Neural cell (in vitro differentiated cells): Measurements from ENCODE around the gene ACADM. TPM values are rescaled to one million over a fixed set of nuclear protein-coding genes. Genes with fewer than 3 reads are reported as not detected.

Experiments used
- H2AFZ ChIP-seq: fragments of 200-600, 300-800 bp; sonication (generic), shearing (Covaris generic); 2 replicates; pipeline ENCODE4 v1.6.0; 2014; ENCODE audit warnings: low read depth, mild to moderate bottlenecking, antibody characterized with exemption, low read length, moderate library complexity
- H3F3A ChIP-seq: fragments of 200-600 bp; shearing (Covaris generic); 2 replicates; pipeline ENCODE4 v1.6.1; 2016; ENCODE audit warnings: mild to moderate bottlenecking, moderate library complexity, mixed read lengths, antibody characterized with exemption, low read length; ENCODE audit not compliant: insufficient read depth, poor library complexity, severe bottlenecking
- H3K27ac ChIP-seq: fragments of 200-600, 300-800 bp; sonication (generic), shearing (Covaris generic); 2 replicates; pipeline ENCODE4 v1.5.1; 2014; ENCODE audit warnings: mild to moderate bottlenecking, low read length, moderate library complexity
- H3K27me3 ChIP-seq: fragments of 300-800, 200-600 bp; sonication (generic), shearing (Covaris generic); 2 replicates; pipeline ENCODE4 v1.6.0; 2014; ENCODE audit warnings: mild to moderate bottlenecking, low read depth, low read length, moderate library complexity; ENCODE audit not compliant: insufficient read depth
- H3K36me3 ChIP-seq: fragments of 300-800, 200-600 bp; sonication (generic), shearing (Covaris generic); 2 replicates; pipeline ENCODE4 v1.5.1; 2014; ENCODE audit warnings: mild to moderate bottlenecking, antibody characterized with exemption, low read length, moderate library complexity; ENCODE audit not compliant: insufficient read depth
- H3K4me2 ChIP-seq: fragments of 300-800, 200-600 bp; sonication (generic), shearing (Covaris generic); 2 replicates; pipeline ENCODE4 v1.6.0; 2014; ENCODE audit warnings: mild to moderate bottlenecking, low read length
- H3K4me3 ChIP-seq: fragments of 300-800, 200-600 bp; sonication (generic), shearing (Covaris generic); 2 replicates; pipeline ENCODE4 v1.5.1; 2014; ENCODE audit warnings: mild to moderate bottlenecking, low read length, moderate library complexity
- H3K79me2 ChIP-seq: fragments of 200-600 bp; shearing (Covaris generic); replicated peaks from 2 replicates; pipeline ENCODE4 v1.6.0; 2014; ENCODE audit warnings: mild to moderate bottlenecking, low read length, moderate library complexity; ENCODE audit not compliant: insufficient read depth
- H3K9ac ChIP-seq: fragments of 300-800, 200-600 bp; sonication (generic), shearing (Covaris generic); 2 replicates; pipeline ENCODE4 v1.6.1; 2016; ENCODE audit warnings: mild to moderate bottlenecking, low read length, mixed read lengths
- H3K9me2 ChIP-seq: fragments of 200-600 bp; shearing (Covaris generic); 2 replicates; pipeline ENCODE4 v1.6.1; 2016; ENCODE audit warnings: mild to moderate bottlenecking, low read length, mixed read lengths; ENCODE audit not compliant: insufficient read depth
- H3K9me3 ChIP-seq: fragments of 200-600, 300-800 bp; sonication (generic), shearing (Covaris generic); 2 replicates; pipeline ENCODE4 v1.6.1; 2016; ENCODE audit warnings: mild to moderate bottlenecking, mixed run types, low read length, moderate library complexity, mixed read lengths
- H4K20me1 ChIP-seq: fragments of 200-600 bp; shearing (Covaris generic); 2 replicates; pipeline ENCODE4 v1.6.1; 2016; ENCODE audit warnings: mild to moderate bottlenecking, mixed run types; ENCODE audit not compliant: insufficient read depth
- EP300 ChIP-seq: fragments of 450-650 bp; conservative IDR thresholded peaks from 2 replicates; pipeline ENCODE4 v1.6.1; 2014; ENCODE audit warnings: antibody characterized with exemption, mild to moderate bottlenecking, moderate library complexity; ENCODE audit not compliant: poor library complexity, severe bottlenecking
- EZH2 ChIP-seq: fragments of 200-600, 300-800 bp; shearing (Covaris generic), sonication (generic); IDR thresholded peaks from 2 replicates; pipeline ENCODE4 v1.6.1; 2014; ENCODE audit warnings: antibody characterized with exemption, low read length, borderline replicate concordance, mild to moderate bottlenecking; ENCODE audit not compliant: insufficient read depth, poor library complexity, severe bottlenecking
- MXI1 ChIP-seq: fragments of 450-650 bp; conservative IDR thresholded peaks from 2 replicates; pipeline ENCODE4 v1.6.1; 2014; ENCODE audit warnings: antibody characterized with exemption, mild to moderate bottlenecking; ENCODE audit not compliant: poor library complexity, severe bottlenecking
- POLR2AphosphoS5 ChIP-seq: IDR thresholded peaks from 2 replicates; pipeline ENCODE4 v1.6.1; 2012
- RAD21 ChIP-seq: fragments of 450-650 bp; conservative IDR thresholded peaks from 2 replicates; pipeline ENCODE4 v1.6.1; 2014; ENCODE audit warnings: antibody characterized with exemption, mild to moderate bottlenecking, moderate library complexity
- SMC3 ChIP-seq: fragments of 450-650 bp; conservative IDR thresholded peaks from 2 replicates; pipeline ENCODE4 v1.6.1; 2014; ENCODE audit warnings: antibody characterized with exemption, mild to moderate bottlenecking, moderate library complexity; ENCODE audit not compliant: poor library complexity
- TAF1 ChIP-seq: IDR thresholded peaks from 2 replicates; pipeline ENCODE4 v1.6.1; 2012; ENCODE audit warnings: low read depth
- polyA plus RNA-seq: library from polyadenylated mRNA; depleted of rRNA; stranded (reverse); fragments of >200 nt; gene quantifications from 2 replicates; pipeline ENCODE4 v1.2.3, GENCODE V29; 2014
- TF ChIP-seq, protein P1 (sequence below): IDR thresholded peaks from 2 replicates; pipeline ENCODE4 v1.6.1; 2012; ENCODE audit warnings: borderline replicate concordance
- TF ChIP-seq, protein P2 (sequence below): fragments of 450-650 bp; IDR thresholded peaks from 2 replicates; pipeline ENCODE4 v1.5.1; 2014; ENCODE audit warnings: antibody characterized with exemption, mild to moderate bottlenecking, moderate library complexity; ENCODE audit not compliant: poor library complexity, severe bottlenecking

The ACADM gene
- polyA plus RNA-seq, 1 donor from 2014 or later, result 230 TPM

DNA sequence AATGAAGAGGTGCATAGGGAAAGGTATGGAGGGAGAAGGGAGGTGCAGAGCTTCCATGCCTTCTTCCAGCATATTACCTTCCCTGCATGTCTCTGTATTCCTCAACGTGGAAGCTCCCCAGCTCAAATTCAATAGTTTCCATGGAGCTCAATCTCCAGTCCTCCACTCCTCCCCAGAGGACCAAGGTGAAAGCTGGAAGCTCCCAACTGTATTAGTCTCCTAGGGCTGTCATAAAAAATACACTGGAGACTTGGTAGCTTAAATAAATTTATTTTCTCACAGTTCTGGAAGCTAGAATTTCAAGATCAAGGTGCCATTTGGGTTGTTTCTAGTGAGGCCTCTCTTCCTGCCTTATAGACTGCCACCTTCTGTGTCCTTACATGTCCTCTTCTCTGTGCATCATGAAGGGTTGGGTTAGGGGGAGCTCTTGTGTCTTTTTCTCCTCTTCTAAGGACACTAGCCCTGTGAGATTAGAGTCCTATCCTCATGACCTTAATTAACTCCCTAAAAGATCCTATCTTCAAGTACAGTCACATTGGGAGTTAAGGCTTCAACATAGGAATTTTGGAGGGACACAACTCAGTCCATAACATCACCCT lies 39.6 kb downstream of the ACADM start:
- Histone ChIP-seq H3K4me3 (no peak overlapping the region), H4K20me1 (no peaks in the 10 kb centered on the region), H3K4me2 (no peak overlapping the region), H2AFZ (no peak overlapping the region), H3K9me3 (no peaks in the 10 kb centered on the region), H3K9ac (no peak overlapping the region), H3K79me2 (no peaks in the 10 kb centered on the region), H3K36me3 (peaks cover 3% of the 10 kb centered on the region), H3F3A (no peaks in the 10 kb centered on the region), H3K27me3 (no peaks in the 10 kb centered on the region), H3K9me2 (no peaks in the 10 kb centered on the region), H3K27ac (no peak overlapping the region)
- no peak for TF ChIP-seq POLR2AphosphoS5
- TF ChIP-seq, protein P1, sequence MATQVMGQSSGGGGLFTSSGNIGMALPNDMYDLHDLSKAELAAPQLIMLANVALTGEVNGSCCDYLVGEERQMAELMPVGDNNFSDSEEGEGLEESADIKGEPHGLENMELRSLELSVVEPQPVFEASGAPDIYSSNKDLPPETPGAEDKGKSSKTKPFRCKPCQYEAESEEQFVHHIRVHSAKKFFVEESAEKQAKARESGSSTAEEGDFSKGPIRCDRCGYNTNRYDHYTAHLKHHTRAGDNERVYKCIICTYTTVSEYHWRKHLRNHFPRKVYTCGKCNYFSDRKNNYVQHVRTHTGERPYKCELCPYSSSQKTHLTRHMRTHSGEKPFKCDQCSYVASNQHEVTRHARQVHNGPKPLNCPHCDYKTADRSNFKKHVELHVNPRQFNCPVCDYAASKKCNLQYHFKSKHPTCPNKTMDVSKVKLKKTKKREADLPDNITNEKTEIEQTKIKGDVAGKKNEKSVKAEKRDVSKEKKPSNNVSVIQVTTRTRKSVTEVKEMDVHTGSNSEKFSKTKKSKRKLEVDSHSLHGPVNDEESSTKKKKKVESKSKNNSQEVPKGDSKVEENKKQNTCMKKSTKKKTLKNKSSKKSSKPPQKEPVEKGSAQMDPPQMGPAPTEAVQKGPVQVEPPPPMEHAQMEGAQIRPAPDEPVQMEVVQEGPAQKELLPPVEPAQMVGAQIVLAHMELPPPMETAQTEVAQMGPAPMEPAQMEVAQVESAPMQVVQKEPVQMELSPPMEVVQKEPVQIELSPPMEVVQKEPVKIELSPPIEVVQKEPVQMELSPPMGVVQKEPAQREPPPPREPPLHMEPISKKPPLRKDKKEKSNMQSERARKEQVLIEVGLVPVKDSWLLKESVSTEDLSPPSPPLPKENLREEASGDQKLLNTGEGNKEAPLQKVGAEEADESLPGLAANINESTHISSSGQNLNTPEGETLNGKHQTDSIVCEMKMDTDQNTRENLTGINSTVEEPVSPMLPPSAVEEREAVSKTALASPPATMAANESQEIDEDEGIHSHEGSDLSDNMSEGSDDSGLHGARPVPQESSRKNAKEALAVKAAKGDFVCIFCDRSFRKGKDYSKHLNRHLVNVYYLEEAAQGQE, result no peak
- TF ChIP-seq EZH2, result no peak
- no peak for TF ChIP-seq RAD21
- no peak for TF ChIP-seq SMC3
- TF ChIP-seq, protein P2, sequence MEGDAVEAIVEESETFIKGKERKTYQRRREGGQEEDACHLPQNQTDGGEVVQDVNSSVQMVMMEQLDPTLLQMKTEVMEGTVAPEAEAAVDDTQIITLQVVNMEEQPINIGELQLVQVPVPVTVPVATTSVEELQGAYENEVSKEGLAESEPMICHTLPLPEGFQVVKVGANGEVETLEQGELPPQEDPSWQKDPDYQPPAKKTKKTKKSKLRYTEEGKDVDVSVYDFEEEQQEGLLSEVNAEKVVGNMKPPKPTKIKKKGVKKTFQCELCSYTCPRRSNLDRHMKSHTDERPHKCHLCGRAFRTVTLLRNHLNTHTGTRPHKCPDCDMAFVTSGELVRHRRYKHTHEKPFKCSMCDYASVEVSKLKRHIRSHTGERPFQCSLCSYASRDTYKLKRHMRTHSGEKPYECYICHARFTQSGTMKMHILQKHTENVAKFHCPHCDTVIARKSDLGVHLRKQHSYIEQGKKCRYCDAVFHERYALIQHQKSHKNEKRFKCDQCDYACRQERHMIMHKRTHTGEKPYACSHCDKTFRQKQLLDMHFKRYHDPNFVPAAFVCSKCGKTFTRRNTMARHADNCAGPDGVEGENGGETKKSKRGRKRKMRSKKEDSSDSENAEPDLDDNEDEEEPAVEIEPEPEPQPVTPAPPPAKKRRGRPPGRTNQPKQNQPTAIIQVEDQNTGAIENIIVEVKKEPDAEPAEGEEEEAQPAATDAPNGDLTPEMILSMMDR, result no peak
- no peak for TF ChIP-seq TAF1
- no peak for TF ChIP-seq MXI1
- no peak for TF ChIP-seq EP300

DNA sequence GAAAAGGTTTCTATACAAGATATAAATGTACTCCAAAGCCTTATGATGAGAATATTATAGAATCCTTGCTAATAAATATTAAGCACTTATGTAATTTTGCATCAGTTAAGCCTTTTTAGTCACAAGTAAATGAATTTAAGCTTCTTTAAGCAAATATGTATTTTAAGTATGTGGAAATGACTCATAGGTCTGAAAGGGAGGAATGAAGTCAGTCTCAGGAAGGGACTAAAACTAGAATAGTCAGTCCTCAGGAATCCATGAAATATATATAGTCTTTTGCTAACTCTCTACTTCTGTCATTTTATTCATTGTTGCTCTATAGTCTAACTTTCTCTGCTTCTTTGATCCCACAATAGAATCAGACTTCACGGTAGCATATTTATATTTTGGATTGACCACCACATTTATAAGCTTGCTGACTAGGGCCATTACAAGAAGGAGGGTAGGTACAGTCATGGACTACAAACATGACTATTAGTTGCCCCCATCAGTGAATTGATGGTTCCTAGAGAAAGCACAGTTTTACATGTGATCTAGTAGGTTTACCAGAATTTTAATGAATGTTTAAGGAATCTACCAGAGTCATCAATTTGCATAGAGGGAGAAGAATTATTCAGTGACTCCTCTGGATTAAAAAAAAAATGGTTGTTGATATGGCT lies 41.3 kb downstream of the ACADM start:
- Histone ChIP-seq H3F3A (no peaks in the 10 kb centered on the region), H3K27me3 (no peaks in the 10 kb centered on the region), H3K9me2 (no peaks in the 10 kb centered on the region), H3K79me2 (no peaks in the 10 kb centered on the region), H4K20me1 (no peaks in the 10 kb centered on the region), H3K9ac (no peak overlapping the region), H3K27ac (no peak overlapping the region), H3K4me3 (no peak overlapping the region), H3K4me2 (no peak overlapping the region), H3K9me3 (no peaks in the 10 kb centered on the region), H2AFZ (no peak overlapping the region), H3K36me3 (peaks cover 3% of the 10 kb centered on the region)
- no peak for TF ChIP-seq EZH2
- TF ChIP-seq MXI1, result no peak
- no peak for TF ChIP-seq EP300
- TF ChIP-seq TAF1, result no peak
- TF ChIP-seq, protein P2, result no peak
- no peak for TF ChIP-seq RAD21
- TF ChIP-seq, protein P1, result no peak
